ENCODE measurements around the gene PCDH12.

Gene PCDH12

DNA sequence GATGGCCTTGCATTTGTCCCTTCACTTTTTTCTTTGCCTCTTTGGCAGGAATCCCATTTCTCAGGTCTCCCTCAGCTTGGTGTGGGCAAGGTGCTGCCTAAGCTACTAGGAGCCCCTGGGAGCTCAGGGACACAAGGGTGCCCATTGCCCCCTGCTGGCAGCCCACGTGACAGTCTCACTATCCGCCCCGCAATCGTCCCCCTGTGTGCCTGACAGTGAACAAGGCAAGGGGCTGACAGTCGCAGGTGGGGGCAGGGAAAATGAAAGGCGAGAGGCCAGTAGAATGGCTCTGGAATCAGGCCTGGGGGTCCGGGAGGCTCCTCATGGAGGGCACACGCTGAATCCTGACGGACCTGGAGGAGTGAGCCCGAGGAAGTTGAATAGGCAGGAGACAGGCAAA lies 2.0 kb upstream of the PCDH12 start:
- no peak for DNase-seq (ENCODE audit: low spot score)
- in situ Hi-C loops (cut with MboI; ENCODE audit: low pct_unique_long_range_greater_than_20kb, low sequenced_read_pairs, unreplicated experiment), result loop anchor here (25.0 kb wide), 1 partner anchor 273 kb away; the partner anchor contains the start of gene ARAP3
- TF ChIP-seq, protein P1, sequence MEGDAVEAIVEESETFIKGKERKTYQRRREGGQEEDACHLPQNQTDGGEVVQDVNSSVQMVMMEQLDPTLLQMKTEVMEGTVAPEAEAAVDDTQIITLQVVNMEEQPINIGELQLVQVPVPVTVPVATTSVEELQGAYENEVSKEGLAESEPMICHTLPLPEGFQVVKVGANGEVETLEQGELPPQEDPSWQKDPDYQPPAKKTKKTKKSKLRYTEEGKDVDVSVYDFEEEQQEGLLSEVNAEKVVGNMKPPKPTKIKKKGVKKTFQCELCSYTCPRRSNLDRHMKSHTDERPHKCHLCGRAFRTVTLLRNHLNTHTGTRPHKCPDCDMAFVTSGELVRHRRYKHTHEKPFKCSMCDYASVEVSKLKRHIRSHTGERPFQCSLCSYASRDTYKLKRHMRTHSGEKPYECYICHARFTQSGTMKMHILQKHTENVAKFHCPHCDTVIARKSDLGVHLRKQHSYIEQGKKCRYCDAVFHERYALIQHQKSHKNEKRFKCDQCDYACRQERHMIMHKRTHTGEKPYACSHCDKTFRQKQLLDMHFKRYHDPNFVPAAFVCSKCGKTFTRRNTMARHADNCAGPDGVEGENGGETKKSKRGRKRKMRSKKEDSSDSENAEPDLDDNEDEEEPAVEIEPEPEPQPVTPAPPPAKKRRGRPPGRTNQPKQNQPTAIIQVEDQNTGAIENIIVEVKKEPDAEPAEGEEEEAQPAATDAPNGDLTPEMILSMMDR (IDR thresholded peaks at IDR 0.05; ENCODE audit: extremely low read depth, insufficient read depth, missing control alignments), result peak; percentile 37

DNA sequence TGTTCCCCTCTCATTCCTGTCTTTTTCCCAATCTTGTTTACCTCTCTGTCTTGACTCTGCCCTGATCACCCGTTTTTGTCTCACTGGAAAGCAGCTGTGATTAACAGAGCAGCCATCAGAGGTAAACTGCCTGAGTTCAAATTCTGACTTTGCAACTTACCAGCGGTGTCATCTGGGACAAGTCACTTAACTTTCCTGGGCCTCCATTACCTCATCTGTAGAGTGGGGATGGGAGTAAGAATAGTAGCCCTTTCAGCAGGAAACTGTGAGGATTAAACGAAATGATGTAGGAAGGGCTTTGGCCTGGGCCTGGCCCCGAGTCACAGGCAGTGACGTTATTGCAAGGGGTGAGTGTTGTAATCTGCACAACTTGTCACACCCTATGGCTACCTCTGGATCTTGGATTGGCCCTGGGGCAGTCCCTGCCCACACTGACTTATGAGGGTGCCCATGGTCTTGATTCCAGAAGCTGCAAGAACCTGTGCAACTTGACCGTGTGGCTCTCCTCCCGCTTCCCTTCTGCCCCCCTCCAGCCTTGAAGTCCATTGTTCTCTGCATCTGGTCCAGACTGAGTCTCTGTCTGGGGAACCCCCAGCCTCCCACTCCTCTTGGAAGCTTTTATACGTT lies 657 bp upstream of the PCDH12 start:
- TF ChIP-seq, protein P1 (IDR thresholded peaks at IDR 0.05; ENCODE audit: extremely low read depth, insufficient read depth, missing control alignments), result no peak
- in situ Hi-C loops (cut with MboI; ENCODE audit: low pct_unique_long_range_greater_than_20kb, low sequenced_read_pairs, unreplicated experiment), result loop anchor here (25.0 kb wide), 1 partner anchor 271 kb away; the partner anchor contains the start of gene ARAP3
- DNase-seq (ENCODE audit: low spot score), result no peak

DNA sequence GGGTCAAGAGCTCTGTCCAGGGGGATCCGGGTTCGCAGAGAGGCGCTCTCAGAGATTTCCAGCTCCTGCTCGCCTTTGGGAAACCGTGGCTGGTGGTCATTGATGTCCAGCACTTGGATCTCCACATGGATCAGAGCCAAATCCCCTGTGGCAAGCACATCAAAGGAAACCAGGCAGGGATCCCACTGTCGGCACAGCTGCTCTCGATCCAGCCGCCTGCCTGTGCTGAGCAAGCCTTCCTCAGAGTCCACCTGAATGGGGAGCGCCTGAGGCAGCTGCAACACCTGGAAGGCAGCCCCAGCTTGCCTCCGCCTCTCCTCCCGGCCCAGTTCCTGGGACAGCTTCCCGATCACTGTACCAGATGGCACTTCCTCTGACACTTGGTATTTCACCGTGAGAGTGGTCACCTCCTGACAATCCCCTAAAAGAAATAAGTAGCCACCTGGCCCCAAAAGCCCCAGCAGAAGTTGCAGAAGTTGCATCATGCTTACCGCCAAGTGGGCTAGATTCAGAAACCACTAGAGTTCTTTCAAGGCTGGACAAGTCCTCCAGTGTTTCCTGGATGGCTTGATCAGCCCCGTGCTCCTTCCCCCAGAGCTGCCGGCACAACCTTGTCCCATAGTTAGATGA lies 520 bp downstream of the PCDH12 start:
- in situ Hi-C loops (cut with MboI; ENCODE audit: low pct_unique_long_range_greater_than_20kb, low sequenced_read_pairs, unreplicated experiment), result loop anchor here (25.0 kb wide), 1 partner anchor 270 kb away; the partner anchor contains the start of gene ARAP3
- TF ChIP-seq, protein P1 (IDR thresholded peaks at IDR 0.05; ENCODE audit: extremely low read depth, insufficient read depth, missing control alignments), result no peak
- DNase-seq (ENCODE audit: low spot score), result no peak

DNA sequence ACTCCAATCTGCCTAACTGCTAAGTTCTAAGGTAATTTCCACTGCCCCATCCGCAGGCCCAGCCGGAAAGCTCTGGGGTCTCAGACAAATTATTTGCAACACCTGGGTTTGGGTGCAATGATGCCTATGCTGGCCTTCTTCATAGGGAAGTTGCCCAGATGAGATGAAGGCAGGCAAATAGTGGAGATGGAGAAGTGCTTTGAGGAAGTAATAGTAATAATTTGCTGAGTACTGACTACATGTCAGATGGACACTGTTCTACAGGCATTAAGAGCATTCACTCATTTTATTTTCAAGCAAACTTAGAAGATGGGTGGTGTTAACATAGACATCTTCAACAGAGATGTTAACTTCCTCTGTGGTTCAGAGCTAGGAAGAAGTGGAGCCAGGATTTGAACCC lies 3.8 kb downstream of the PCDH12 start:
- DNase-seq (ENCODE audit: low spot score), result no peak
- in situ Hi-C loops (cut with MboI; ENCODE audit: low pct_unique_long_range_greater_than_20kb, low sequenced_read_pairs, unreplicated experiment), result loop anchor here (25.0 kb wide), 1 partner anchor 267 kb away; the partner anchor contains the start of gene ARAP3
- TF ChIP-seq, protein P1 (IDR thresholded peaks at IDR 0.05; ENCODE audit: extremely low read depth, insufficient read depth, missing control alignments), result no peak

DNA sequence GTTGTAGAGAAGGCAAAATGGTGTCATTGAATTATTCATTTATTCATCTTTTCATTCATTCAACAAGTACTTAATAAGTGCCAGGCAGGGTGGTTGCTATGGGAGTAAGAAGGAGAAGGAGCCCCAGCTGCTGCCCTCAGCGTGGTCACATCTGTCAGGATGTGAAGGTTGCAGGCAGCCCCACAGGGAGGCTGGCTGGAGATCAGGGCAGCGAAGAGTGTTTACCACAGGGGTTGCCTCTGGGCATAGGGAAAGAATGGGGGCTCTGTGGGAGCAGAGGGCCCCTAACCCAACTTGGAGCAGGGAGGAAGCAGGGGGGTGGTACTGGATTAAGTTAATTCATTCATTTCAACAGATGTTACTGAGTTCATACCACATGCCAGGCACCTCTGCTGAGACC lies 6.0 kb downstream of the PCDH12 start:
- DNase-seq (ENCODE audit: low spot score), result no peak
- TF ChIP-seq, protein P1 (IDR thresholded peaks at IDR 0.05; ENCODE audit: extremely low read depth, insufficient read depth, missing control alignments), result no peak
- in situ Hi-C loops (cut with MboI; ENCODE audit: low pct_unique_long_range_greater_than_20kb, low sequenced_read_pairs, unreplicated experiment), result loop anchor here (25.0 kb wide), 1 partner anchor 265 kb away; the partner anchor contains the start of gene ARAP3

DNA sequence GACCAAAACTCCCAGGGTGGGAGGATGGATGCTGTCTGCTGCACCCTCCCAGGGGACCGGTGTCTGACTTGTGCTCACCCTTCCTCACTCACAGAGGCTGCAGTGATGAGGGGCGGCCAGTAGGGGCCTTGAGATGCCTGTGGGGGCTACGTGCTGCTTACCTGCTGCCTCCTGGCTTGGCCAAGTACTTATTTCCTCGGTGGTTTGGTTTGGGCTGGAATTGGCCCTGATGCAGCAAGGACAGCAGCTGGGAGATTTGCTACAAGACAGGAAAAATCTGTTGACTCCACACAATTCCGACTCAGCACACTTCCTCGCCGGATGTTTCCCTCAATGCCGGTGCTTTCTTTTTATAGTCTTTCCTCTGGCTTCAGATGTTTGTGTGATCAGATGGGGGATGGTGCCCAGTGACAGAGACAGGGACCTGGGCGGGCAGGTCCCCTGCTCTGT lies 6.6 kb downstream of the PCDH12 start:
- in situ Hi-C loops (cut with MboI; ENCODE audit: low pct_unique_long_range_greater_than_20kb, low sequenced_read_pairs, unreplicated experiment), result loop anchor here (25.0 kb wide), 1 partner anchor 264 kb away; the partner anchor contains the start of gene ARAP3
- peak; percentile 73 for DNase-seq (ENCODE audit: low spot score)
- TF ChIP-seq, protein P1 (IDR thresholded peaks at IDR 0.05; ENCODE audit: extremely low read depth, insufficient read depth, missing control alignments), result peak; percentile 54
